HG02571 (cell line): ENCODE measurements around the gene KIRREL1.

Experiments
- ATAC-seq: cut with Tn5 transposase; IDR thresholded peaks from one replicate; pipeline ENCODE4 v1.9.1; 2021; ENCODE audit warnings: mild to moderate bottlenecking, moderate library complexity; ENCODE audit not compliant: unreplicated experiment

The KIRREL1 gene

DNA sequence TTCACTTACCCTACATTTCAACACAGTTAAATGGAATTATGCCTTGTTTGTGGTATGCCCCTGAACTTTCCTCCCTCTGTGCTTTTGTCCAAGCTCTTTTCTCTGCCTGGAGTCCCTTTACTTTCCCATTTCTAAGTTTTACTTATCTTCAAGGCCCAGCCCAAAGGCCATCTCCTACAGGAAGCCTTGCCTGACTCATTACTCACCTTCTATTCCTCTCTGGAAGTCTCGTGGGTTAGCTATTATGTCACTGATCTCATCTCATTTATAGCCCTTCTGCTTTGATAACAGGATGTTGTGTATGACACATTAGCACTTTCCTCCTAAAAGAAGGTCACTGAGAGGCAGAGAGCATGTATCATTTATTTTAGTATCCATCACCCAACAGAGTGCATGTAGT, 108.5 kb downstream of the KIRREL1 start:
- ATAC-seq = no peak

DNA sequence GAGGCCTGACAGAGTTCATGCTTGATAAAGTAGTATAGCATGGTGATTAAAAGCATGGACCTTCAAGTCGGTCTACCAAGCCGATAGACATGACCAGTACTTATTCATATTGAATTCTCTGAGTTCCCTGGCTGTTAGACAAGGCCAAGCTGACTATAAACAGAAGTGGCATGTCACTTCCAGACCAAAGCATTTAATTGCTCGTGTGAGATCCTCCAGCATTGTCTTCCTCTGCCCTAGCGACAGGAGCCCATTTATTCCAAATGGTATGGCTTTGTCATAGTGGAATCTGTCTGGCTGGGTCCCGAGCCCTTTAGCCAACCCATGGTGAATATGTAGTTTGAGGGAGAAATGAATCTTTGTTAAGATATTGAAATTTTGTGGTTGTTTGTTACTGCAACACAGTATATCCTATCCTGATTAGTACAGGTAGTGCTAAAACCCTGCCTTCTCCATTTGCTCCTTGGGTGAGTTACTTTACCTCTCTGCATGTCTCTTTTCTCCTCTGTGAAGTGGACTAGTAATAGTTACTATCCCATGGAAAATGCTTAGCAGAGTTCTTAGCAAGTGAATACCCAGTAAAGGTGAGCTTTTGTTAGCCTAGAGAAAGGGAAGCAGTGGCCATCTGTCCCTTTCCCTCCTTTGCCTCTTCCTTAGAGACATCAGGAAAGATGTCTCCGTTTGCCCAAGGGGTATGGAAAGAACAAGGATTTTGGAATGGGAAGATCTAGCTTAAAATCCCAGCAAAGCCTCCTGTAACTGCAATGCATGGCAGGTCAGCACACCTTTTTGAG, 109.6 kb downstream of the KIRREL1 start:
- no peak for ATAC-seq

DNA sequence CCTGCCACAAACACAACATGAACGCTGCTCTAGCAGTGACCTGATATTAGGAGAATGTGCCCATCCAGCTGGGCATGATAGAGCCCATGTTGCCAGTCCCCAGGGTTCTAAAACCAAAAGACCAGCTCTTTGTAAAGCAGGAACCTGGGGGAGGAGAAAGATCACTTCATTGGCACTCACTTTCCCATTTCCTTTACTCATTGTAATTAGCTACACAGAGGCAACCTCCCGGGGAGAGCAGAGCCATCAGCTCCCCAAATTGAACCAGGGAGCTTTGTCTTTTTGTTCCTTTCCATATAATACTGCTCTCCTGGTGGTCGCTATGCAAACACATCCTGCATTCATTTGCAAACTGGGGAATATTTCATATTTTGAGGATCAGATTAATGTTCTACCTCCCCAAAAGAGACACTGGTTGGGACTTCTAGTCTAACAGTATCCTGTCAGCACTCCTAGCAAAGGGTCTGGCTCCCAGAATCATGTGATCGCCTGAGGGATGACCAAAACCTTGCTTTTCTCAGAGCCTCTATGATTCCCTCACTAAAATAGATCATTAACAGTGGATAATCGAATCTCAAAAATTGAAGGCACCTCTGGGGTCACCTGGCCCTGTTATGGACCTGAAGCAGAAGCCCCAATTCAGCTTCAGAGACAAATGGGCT, 110.5 kb downstream of the KIRREL1 start:
- no peak for ATAC-seq

DNA sequence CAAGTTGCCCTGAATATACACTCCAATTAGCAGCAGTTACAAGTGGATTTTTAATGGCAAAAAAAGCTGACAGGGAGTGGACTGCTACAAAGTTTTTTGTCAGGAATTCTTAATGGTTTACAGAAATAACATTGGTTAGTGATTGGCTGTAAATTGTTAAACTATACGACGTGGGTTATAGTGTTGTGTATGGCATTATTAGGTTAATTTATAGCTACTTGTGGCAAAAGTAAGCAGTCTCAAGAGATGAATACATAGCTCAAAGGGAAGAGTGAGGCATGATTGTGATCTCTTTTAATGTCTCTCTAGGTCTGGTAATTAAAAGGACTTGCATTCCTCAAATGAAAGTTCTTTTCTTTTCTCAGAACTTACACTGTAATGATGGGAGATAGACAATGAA, 111.4 kb downstream of the KIRREL1 start:
- ATAC-seq = no peak

DNA sequence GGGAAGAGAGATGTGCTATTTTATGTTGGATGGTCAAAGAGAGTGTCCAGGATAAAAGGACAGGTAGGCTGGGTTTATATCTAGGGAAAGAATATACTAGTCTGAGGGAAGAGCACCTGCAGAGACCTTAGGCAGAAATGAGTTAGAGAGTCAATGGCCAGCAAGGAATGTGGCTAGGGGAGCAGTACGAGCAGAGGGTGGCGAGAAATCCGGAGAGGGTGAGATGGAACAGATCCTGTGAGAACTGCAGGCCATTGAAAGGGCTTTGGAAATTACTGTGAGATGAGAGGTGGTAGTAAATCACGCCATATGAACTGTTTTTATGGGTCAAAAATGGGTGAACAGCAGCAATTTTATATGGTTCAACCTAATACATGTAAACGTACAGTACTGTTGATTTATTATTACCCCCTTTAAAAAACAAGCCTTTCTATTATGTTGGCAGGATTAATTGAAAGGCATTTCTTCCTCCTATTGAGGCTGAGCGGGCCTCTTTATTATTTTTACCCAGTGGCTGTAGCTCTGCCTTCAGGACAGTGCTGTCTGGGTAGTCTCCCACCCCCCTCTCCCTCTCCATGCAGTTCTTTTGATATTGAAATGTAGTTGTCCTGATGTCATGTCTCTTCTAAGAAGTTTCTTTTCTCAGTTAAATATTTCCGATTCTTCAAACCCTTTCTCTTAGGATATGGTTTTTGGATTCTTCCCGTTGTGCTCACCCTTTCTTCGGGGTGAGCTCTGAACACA, 112.1 kb downstream of the KIRREL1 start:
- no peak for ATAC-seq

DNA sequence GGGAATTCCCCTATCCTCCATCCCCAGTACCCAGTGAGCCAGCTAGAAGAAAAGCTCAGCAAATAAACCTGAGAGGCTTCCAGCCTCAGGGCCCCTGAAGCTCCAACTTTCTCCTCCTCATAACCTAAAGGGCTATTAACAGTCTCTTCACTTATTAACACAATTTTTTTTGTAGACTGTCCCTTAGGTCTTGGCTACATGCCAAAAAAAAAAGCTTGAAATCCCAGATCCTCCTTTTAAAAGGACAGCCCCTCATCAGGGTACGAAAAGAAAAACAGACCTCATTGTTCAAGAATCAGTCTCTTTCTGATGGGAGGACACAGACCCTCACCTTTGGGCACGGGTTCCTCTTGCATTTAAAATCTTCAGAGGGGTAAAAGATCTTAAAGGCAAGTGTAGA, 114.5 kb downstream of the KIRREL1 start:
- ATAC-seq = no peak

DNA sequence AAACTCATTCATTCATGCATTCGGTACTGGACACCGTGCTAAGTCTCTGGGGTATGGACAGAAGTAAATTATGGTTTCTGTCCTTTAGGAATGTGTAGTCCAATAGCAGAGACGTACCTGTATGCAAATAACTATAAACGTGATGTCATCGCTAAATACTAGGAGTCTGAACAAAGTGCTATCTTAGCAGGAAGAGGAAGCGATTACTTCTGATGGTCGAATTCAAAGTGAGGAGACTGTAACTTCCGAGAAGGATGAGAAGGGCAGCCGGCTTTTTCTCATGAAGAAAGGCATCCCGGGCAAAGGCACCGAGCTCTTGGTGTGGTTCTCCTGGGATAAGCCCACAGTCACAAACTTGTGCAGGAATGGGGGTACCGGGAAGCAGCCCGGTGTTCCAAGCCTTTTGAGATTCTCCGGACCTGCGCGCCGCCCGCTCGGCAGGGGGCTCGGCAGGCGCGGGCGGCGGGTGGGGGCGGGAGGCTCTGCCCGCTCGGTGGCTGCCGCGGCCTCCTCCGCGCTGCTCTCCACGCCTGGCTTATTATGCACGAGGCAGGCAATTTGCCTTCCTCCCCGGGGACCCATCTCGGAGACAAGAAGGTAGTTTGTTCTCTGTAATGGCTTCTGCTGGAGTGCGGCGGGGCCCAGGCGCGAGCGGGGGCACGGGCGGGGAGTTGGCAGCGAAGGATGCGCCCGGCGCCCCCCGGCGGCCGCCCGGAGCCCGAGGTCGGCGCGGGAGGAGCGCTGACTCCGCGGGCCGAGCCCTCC, 119.7 kb downstream of the KIRREL1 start:
- no peak for ATAC-seq

DNA sequence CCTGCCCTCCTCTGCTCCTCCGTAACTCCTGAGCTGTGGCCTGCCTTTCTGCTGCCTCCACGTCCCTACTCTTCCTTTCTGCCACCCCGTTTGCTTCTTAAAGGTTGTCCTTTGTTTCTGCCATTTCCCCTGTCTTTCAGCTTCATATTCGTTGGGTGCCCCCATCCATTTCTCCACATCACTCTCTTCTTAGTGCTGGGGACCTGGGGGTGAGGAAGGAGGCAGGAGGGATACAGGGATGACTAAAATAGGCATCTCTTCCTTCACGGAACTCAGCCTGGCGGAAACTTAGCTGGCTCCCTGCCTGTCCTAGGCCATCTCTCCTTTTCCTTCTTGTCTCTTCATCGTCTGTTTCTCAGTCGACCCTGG, 120.3 kb downstream of the KIRREL1 start:
- ATAC-seq = no peak

DNA sequence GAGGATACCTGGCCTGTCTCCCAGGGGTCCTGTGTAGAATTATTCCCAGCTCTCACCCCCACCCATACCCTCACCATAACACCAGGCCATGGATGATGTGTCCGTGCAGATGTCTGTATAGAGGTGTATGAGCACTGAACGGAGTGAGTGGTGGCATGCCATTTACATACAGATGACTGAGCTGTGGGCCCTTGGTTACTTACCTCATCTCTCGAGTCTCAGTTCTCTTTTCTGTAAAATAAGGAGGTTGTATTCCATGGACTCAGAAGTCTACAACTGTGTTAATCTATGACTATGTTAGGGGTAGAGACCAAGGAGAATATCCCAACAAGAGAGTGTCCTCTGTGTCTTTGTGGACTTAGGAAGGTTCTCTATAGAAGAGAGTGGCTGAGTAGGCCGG, 121.7 kb downstream of the KIRREL1 start:
- peak; percentile 90 for ATAC-seq

DNA sequence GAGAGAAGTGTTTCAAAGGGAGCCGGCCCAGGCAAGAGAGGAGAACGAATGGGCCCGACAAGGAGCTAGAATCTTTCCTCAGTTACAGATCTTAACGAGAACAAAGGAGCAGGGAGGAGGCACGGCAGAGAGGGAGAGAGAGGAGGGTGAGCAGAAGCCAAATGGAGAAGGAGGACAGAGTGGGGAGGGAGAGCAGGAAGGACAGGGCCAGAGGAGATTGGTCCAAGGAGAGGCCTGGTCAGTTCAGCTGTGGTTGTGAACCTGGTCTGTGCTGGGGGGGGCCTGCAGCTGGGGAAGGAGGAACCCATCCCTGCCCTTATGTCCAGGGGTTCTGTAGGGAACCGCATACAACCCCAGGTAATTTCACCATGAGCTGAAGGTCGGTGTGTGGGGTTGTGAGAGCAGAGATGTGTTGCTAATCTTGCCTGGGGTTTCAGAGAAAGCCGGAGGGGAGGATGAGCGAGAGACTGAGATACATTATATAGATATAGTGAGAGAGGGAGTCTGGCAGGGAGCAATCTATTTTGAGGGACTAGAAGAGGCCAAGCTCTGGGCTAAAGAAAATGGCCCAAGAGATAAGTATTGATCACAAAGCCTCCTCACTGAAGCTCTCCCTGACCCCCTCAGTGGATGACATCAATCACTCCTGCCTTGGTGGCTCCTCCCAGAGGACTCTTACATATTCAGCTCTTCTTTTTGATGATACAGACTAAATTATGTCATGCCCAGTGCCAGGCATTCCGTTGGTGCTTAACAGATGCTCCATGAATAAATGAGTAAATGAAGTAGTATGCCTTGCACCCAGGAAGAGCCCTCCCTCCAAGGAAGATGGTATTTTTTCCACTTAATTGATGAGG, 123.1 kb downstream of the KIRREL1 start:
- no peak for ATAC-seq

DNA sequence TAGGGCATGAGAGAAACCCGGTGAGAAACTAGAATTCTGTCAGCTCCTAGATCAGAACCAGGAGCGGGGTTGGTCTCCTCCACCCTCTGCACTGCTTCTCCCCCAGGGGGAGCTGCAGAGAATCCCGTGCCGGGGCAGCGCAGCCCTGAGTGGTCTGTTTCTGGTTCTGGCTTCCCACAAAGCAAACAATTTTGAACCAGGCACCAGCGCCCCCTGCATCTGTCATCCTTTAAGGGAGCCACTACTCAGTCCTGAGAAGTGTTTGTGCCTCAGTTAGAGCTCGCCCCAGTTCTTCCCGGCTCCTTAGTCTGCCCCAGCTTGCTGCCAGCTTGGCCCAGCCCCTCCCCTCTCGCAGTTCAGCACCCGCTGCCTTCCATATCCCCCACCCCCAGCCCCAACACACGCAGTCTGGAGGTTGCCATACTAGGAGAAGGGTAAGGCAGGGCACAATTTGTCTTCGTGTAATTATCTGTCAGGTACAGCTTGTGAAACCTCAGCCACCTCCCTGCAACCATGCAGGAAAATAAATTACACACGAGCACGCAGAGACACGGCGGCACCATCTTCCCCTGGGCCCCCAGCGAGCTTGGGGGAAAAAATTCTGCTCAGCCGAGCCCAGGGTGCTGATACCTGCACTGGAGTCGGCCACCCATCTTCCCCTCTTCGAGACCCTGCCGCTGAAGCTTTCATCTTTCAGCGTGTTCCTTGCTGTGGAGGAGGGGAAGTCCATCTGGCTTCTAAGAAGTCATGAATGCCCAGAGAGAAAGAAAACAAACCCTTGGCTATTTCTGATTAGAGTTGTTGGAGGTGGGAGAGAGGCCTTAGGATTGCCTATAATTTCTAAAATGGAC, 124.6 kb downstream of the KIRREL1 start:
- ATAC-seq = no peak

DNA sequence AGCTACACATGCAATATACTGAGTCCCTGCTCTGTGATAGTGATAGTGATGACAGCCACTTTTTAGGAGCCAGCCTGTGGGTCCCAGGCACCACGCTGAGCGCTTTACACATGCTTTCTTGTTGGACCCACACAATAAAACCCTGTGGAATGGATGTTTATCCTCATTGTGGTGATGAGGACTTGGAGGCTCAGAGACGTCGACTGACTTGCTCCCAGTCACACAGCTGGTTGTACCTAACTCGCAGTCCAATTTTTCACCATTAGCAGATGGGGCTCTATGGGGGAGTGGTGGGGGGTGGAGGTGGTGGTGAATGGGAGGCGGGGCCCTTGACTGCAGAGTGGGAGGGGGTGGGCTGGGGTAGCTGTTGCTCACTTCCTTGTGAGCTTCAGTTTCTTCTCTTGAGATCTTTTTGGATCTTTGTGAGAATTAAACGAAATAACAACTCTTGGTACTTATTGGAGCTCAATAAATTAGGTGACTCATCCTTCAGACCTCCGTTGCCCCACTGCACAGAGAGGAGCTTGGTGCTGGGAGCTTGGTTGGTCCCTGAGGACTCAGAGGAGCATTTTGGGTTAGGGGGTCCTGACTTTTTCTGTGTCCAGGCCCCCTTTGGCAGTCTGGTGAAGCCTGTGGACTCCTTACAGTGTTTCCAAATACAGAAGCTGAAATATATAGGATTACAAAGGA, 125.4 kb downstream of the KIRREL1 start:
- no peak for ATAC-seq

DNA sequence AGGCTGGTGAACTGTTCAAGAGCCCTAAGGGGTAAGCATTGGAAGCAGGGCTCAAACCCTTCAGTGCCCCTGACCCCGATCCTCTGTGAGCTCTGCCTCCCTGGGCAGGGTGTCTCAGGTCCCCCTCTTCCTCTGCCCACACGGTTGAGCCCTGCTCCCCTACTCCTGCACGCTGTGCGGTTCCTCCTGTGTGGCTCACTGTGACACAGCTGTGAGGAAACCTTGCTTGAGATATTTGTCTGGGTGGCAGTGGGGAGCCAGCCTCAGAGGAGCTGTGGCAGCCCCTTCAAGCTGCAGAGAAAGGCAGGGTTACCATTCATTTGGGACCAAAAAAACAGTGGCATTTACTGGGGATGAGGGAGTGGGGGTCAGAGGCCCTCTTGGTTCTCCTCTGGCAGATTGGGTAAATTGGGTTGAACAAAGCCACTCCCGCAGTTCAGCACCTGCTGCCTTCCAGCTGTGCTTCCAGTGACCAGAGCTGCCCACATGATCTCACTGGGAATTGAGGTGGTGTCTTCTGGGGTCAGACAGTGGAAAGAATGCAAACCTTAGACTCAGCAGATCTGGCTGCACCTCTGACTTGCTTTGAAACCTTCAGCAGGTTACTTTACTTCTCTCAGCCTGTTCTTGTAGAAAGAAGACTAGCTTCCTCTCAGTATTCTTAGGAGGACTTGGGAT, 126.7 kb downstream of the KIRREL1 start:
- no peak for ATAC-seq

DNA sequence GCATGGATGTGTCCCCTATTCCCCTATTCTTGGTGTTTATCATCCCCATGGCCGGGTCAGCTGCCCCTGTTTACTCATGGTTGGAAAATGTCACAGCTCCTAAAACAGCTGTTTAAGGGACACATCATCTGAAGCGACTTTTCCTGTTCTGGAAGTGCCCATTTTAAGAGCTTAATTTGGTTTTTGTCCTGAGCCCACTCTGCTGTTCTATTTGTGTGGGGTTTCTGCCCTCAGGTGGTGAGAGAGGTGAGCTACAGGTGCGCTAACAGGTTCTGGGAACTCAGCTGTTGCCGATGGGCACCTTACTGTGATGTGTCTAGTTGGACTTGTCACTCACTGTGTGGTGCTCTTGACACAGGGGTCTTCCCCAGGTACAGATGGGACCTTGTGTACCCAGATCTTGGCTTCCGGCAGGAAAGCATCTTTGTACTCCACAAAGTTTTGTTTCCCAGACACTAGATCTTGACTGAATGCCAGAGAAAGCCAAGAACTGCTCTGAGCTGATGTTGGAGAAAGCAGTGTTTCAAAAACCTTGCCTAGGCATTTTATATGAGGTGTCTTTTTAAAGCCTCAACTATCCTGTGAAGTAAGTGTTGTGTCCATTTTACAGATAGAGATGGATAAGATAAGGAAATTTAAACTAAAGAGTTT, 128.3 kb downstream of the KIRREL1 start:
- no peak for ATAC-seq

DNA sequence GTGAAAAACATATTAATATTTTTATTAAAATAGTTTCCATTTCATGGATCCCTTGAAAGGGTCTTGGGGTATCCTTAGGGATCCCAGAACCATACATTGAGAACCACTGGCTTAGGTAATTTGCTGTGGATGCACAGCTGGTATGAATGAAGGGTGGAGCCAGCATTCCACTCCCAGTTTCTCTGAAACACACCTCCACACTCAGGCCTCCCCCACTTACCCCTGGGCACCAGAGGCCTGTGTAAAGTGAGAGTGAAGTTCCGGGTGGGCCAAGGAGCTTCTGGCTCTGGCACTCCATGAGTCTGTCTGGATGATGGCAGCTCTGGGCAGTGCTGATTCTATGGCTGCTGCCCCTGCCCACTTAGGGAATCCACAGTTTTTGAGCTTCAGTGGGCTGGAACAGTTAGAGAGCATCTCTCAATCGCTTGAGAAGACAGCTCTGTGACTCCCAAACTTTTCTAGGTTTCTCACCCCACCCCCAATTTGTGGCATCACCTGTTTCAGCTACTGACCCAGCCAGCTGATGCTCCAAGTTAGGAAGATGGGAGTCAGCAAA, 129.5 kb downstream of the KIRREL1 start:
- ATAC-seq = no peak

DNA sequence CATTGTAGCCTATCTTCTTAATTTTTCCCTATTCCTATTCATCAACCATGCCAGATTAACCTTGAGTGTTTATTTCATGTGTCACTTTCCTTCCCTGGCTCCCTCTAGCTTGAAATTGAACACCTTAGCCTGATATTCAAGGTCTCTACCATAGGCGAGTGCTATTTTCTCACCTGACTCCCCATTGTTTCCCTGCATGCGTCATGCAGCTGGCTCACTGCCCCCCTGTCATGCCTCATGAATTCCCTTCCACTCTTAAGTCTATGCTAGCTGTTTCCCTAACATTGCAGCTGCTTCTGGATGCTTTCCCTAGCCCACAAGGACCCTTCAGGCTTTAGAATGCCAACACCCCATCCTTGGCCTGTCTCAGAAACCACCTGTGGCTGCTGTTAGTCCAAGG, 130.6 kb downstream of the KIRREL1 start:
- no peak for ATAC-seq

DNA sequence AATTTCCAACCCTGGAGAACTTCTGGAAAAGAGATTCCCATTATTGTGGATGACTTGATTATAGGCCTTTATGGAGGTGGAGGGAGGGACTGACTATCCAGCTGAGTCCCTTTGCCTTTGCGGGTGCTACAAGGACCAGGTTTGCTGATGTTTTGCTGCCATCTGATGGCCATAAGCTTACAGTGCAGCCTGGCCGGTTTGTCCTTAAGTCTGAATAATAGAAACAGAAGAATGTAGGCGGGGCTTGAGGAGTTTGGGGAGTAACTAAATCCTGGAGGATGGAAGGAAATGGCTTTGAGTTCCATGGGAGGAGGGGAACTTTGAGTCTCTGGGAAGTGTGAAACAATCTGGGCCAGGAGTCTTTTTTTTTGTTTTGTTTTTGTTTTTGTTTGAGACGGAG, 131.6 kb downstream of the KIRREL1 start:
- ATAC-seq = peak; percentile 85
